Naive B cell (primary cell): Measurements from ENCODE around the gene EFHD1. TPM values are rescaled to one million over a fixed set of nuclear protein-coding genes. Genes with fewer than 3 reads are reported as not detected.
"Not testable (repeated sequence)": the region's sequence is repeated elsewhere in the genome, so short reads cannot be mapped to it uniquely, and the experiment has no call there.

Source experiments
- ATAC-seq, 2 donors: fragments of 150-1000 bp; cut with Tn5 transposase; 2 replicates each; pipeline ENCODE4 v1.10.0; 2021; ENCODE audit warnings: low read depth in 2 of 2, mild to moderate bottlenecking in 2 of 2, moderate library complexity in 2 of 2
- DNase-seq: peaks from one replicate; pipeline ENCODE4 v3.0.0; 2022
- H3K27ac Mint-ChIP-seq, 6 donors: one replicate each; pipeline ENCODE4 v1.8.0; 2020 to 2022; ENCODE audit warnings: mild to moderate bottlenecking in 6 of 6, mixed read lengths in 6 of 6, moderate library complexity in 5 of 6, inconsistent platforms in 2 of 6
- H3K27me3 Mint-ChIP-seq, 3 donors: one replicate each; pipeline ENCODE4 v1.8.0; 2021 to 2022; ENCODE audit warnings: mixed read lengths in 3 of 3, mild to moderate bottlenecking in 1 of 3
- H3K36me3 Mint-ChIP-seq, 2 donors: one replicate each; pipeline ENCODE4 v1.8.0; 2020 to 2022; ENCODE audit warnings: mixed read lengths in 2 of 2, inconsistent platforms in 1 of 2, mild to moderate bottlenecking in 1 of 2
- H3K4me1 Mint-ChIP-seq, 3 donors: one replicate each; pipeline ENCODE4 v1.8.0; 2020 to 2022; ENCODE audit warnings: mixed read lengths in 3 of 3, inconsistent platforms in 1 of 3, mild to moderate bottlenecking in 1 of 3, moderate library complexity in 1 of 3
- H3K4me3 Mint-ChIP-seq, 8 donors: one replicate each; pipeline ENCODE4 v1.8.0; 2020 to 2022; ENCODE audit warnings: mild to moderate bottlenecking in 8 of 8, mixed read lengths in 8 of 8, moderate library complexity in 8 of 8, inconsistent platforms in 2 of 8
- H3K9me3 Mint-ChIP-seq, 7 donors: one replicate each; pipeline ENCODE4 v1.8.0; 2020 to 2022; ENCODE audit warnings: mixed read lengths in 7 of 7, mild to moderate bottlenecking in 5 of 7, inconsistent platforms in 2 of 7, moderate library complexity in 1 of 7
- polyA plus RNA-seq, 6 donors: library from polyadenylated mRNA; unstranded; fragments of 300-500 nt; fragmentation: Illumina TruSeq; gene quantifications; one replicate each; pipeline ENCODE4 v1.2.3, GENCODE V29; 2021; ENCODE audit warnings: low read depth in 6 of 6

Gene EFHD1
- polyA plus RNA-seq, 6 donors from 2014 or later = not detected

- ATAC-seq (no peak), DNase-seq (no peak)
- peaks cover under 1 to 37% (median 26%) of the 10 kb centered on the region in 3 donors for H3K27me3 Mint-ChIP-seq
- H3K36me3 Mint-ChIP-seq = peaks cover 0 to 6% of the 10 kb centered on the region in 2 donors
- H3K9me3 Mint-ChIP-seq = no peaks in the 10 kb centered on the region
- no peaks in the 10 kb centered on the region for H3K4me1 Mint-ChIP-seq
- H3K4me3 Mint-ChIP-seq = no peak overlapping the region
- H3K27ac Mint-ChIP-seq = no peak overlapping the region
Observed at GRCh38 chr2:232674491-232674890, 41.1 kb downstream of the EFHD1 start.

- H3K9me3 Mint-ChIP-seq = no peaks in the 10 kb centered on the region
- H3K27me3 Mint-ChIP-seq = peaks cover 5 to 37% (median 26%) of the 10 kb centered on the region in 3 donors
- H3K27ac Mint-ChIP-seq = no peak overlapping the region
- no peak for ATAC-seq
- H3K4me1 Mint-ChIP-seq = no peaks in the 10 kb centered on the region
- peaks cover 0 to 6% of the 10 kb centered on the region in 2 donors for H3K36me3 Mint-ChIP-seq
- no peak for DNase-seq
- H3K4me3 Mint-ChIP-seq = no peak overlapping the region
Observed at GRCh38 chr2:232675381-232675780, 42.0 kb downstream of the EFHD1 start.

- Mint-ChIP-seq H3K27me3 (peaks cover 14 to 38% (median 31%) of the 10 kb centered on the region in 3 donors), H3K27ac (no peak overlapping the region), H3K36me3 (no peaks in the 10 kb centered on the region), H3K4me1 (no peaks in the 10 kb centered on the region), H3K4me3 (no peak overlapping the region), H3K9me3 (no peaks in the 10 kb centered on the region)
- DNase-seq (no peak), ATAC-seq (no peak)
Observed at GRCh38 chr2:232680006-232680405, 46.6 kb downstream of the EFHD1 start.

GRCh38 chr2:232681527-232681926 is 48.1 kb downstream of the EFHD1 start:
- Mint-ChIP-seq H3K4me1 (no peaks in the 10 kb centered on the region), H3K27me3 (peaks cover 14 to 33% (median 30%) of the 10 kb centered on the region in 3 donors), H3K4me3 (no peak overlapping the region), H3K27ac (no peak overlapping the region), H3K36me3 (no peaks in the 10 kb centered on the region), H3K9me3 (no peaks in the 10 kb centered on the region)
- ATAC-seq = no peak
- no peak for DNase-seq

GRCh38 chr2:232683368-232683767 is 50.0 kb downstream of the EFHD1 start:
- Mint-ChIP-seq H3K4me3 (no peak overlapping the region), H3K9me3 (no peaks in the 10 kb centered on the region), H3K27me3 (peaks cover 14 to 33% (median 30%) of the 10 kb centered on the region in 3 donors), H3K36me3 (no peaks in the 10 kb centered on the region), H3K4me1 (no peaks in the 10 kb centered on the region), H3K27ac (no peak overlapping the region)
- ATAC-seq (no peak), DNase-seq (no peak)

GRCh38 chr2:232685391-232685790 is 52.0 kb downstream of the EFHD1 start:
- DNase-seq, H3K4me1 Mint-ChIP-seq, H3K27ac Mint-ChIP-seq, ATAC-seq, H3K9me3 Mint-ChIP-seq, H3K36me3 Mint-ChIP-seq, H3K4me3 Mint-ChIP-seq: not testable (repeated sequence)
- peaks cover 9 to 19% (median 14%) of the 10 kb centered on the region in 3 donors for H3K27me3 Mint-ChIP-seq

GRCh38 chr2:232687382-232688160 is 54.2 kb downstream of the EFHD1 start:
- no peaks in the 10 kb centered on the region for H3K36me3 Mint-ChIP-seq
- ATAC-seq = no peak
- H3K4me3 Mint-ChIP-seq = no peak overlapping the region

GRCh38 chr2:232688201-232688600 is 54.8 kb downstream of the EFHD1 start:
- no peak overlapping the region for H3K4me3 Mint-ChIP-seq
- DNase-seq (no peak), ATAC-seq (no peak)
- H3K9me3 Mint-ChIP-seq = peaks cover 0 to 7% (median 2%) of the 10 kb centered on the region in 7 donors
- H3K4me1 Mint-ChIP-seq = no peaks in the 10 kb centered on the region
- H3K27me3 Mint-ChIP-seq = peaks cover 0 to 6% (median 3%) of the 10 kb centered on the region in 3 donors
- H3K27ac Mint-ChIP-seq = no peak overlapping the region
- no peaks in the 10 kb centered on the region for H3K36me3 Mint-ChIP-seq

More at GRCh38 chr2:232687382-232688160, 54.2 kb downstream of the EFHD1 start:
- H3K27ac Mint-ChIP-seq = peak overlapping the region in 2 of 6 donors; percentile 71 to 76
- no peak for DNase-seq
- H3K9me3 Mint-ChIP-seq = peaks cover 0 to 7% (median 2%) of the 10 kb centered on the region in 7 donors
- no peaks in the 10 kb centered on the region for H3K4me1 Mint-ChIP-seq
- peaks cover under 1 to 6% (median 5%) of the 10 kb centered on the region in 3 donors for H3K27me3 Mint-ChIP-seq

- ATAC-seq (no peak), DNase-seq (no peak)
- no peak overlapping the region for H3K4me3 Mint-ChIP-seq
- no peaks in the 10 kb centered on the region for H3K4me1 Mint-ChIP-seq
- H3K27ac Mint-ChIP-seq = no peak overlapping the region
- H3K27me3 Mint-ChIP-seq = peaks cover 0 to under 1% (median 0%) of the 10 kb centered on the region in 3 donors
- H3K9me3 Mint-ChIP-seq = peaks cover 0 to 8% (median 2%) of the 10 kb centered on the region in 7 donors
- H3K36me3 Mint-ChIP-seq = no peaks in the 10 kb centered on the region
Observed at GRCh38 chr2:232689152-232689910, 55.9 kb downstream of the EFHD1 start.

GRCh38 chr2:232691117-232691516 is 57.7 kb downstream of the EFHD1 start:
- not testable (repeated sequence) for H3K4me3 Mint-ChIP-seq, ATAC-seq, H3K27ac Mint-ChIP-seq, DNase-seq, H3K27me3 Mint-ChIP-seq, H3K4me1 Mint-ChIP-seq, H3K36me3 Mint-ChIP-seq
- H3K9me3 Mint-ChIP-seq = peaks cover 0 to 11% (median 6%) of the 10 kb centered on the region in 7 donors

- no peak for ATAC-seq
- no peaks in the 10 kb centered on the region for H3K36me3 Mint-ChIP-seq
- H3K27ac Mint-ChIP-seq = peak overlapping the region in 1 of 6 donors; percentile 42
- peaks cover 7 to 12% (median 11%) of the 10 kb centered on the region in 3 donors for H3K4me1 Mint-ChIP-seq
- H3K27me3 Mint-ChIP-seq = no peaks in the 10 kb centered on the region
- DNase-seq = no peak
- peak overlapping the region in 1 of 8 donors; percentile 59 for H3K4me3 Mint-ChIP-seq
- H3K9me3 Mint-ChIP-seq = peaks cover 0 to 12% (median 6%) of the 10 kb centered on the region in 7 donors
Observed at GRCh38 chr2:232693344-232693743, 59.9 kb downstream of the EFHD1 start.

GRCh38 chr2:232696609-232697058 is 63.2 kb downstream of the EFHD1 start:
- Mint-ChIP-seq H3K27me3 (no peaks in the 10 kb centered on the region), H3K4me3 (peak overlapping the region; percentile 86 to 95 (median 94)), H3K4me1 (peaks cover 25 to 35% (median 35%) of the 10 kb centered on the region in 3 donors), H3K36me3 (peaks cover 0 to 6% of the 10 kb centered on the region in 2 donors), H3K9me3 (peaks cover 0 to 10% (median 0%) of the 10 kb centered on the region in 7 donors), H3K27ac (peak overlapping the region; percentile 39 to 96 (median 88))
- DNase-seq = no peak
- no peak for ATAC-seq

GRCh38 chr2:232697059-232697806 is 63.8 kb downstream of the EFHD1 start, which contains the start of gene GIGYF2:
GIGYF2 (plus strand) TSS chr2:232697331; CDS start chr2:232735198, 37,867 bp downstream.
- Mint-ChIP-seq H3K27ac (peak within 1 kb of the TSS; percentile 87 to 96 (median 90)), H3K36me3 (peaks cover 0 to 6% of the 10 kb centered on the region in 2 donors), H3K9me3 (peaks cover 0 to 10% (median 0%) of the 10 kb centered on the region in 7 donors), H3K4me1 (peaks cover 25 to 38% (median 35%) of the 10 kb centered on the region in 3 donors), H3K4me3 (peak within 1 kb of the TSS; percentile 86 to 96 (median 94)), H3K27me3 (no peaks in the 10 kb centered on the region)
- DNase-seq (peak; percentile 81), ATAC-seq (peak; percentile 89 to 90)
